Posterior cingulate gyrus (tissue), 11 donors: ENCODE measurements around the gene FHDC1.

Experiments used
- DNase-seq, 10 donors: peaks; one replicate each; pipeline versions ENCODE4 v3.0.0 to v3.0.0-alpha.2; 2020 to 2021; ENCODE audit warnings: mixed read lengths in 3 of 10
- intact Hi-C: fragments of 100-400 bp; cut with DNase I; formaldehyde crosslinking; loops from one replicate; pipeline ENCODE4 v1.15.1; 2023

Gene FHDC1

GRCh38 chr4:152936446-152937335 is 568 bp downstream of the FHDC1 start:
- intact Hi-C loops: no loop called here
- peak in 7 of 10 donors; percentile 12 to 92 (median 16) for DNase-seq

DNA sequence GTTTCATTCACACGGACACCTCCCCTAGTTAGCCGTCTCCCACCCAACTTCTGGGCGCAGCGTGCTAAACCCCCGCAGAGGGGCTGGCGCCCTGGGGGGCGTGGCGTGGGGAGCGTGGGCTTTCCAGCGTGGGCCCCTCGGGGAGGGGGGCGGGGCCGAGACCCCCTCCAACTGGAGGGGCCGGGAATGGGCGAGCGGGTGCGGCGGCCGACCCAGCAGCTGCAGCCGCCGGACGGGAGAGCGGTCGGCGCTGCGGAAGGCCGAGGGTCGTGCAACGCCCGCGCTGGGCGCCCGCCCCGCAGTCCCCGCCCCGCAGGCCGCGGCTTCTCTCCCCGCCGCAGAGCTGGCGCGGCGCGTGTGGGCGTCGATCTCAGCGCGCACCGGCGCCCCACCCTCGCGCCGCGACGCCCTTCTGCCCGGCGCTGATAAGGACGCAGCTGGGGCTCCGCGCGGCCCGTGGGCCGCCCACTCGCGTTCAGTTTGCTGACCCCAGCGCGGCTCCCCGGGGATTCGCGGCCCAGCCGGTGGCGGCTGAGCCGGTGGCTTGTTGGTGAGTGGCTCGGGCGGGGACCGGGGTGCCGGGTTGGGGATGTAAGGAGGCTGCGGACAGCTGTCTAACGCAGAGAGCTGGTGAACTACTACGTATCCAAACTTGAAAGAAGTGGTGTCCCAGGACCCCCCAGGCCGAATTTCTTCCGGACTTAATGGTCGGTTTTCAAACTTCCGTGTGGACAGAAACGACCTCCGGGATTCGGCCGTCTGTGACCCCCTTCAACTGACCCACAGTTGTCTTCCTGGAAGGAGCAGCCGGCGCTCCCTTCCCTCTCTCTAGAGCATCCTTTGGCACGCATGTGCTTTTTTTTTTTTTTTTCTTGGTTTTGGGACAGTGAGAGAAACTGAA is 1.5 kb downstream of the FHDC1 start:
- intact Hi-C loops: no loop called here
- peak in 7 of 10 donors; percentile 11 to 83 (median 30) for DNase-seq

DNA sequence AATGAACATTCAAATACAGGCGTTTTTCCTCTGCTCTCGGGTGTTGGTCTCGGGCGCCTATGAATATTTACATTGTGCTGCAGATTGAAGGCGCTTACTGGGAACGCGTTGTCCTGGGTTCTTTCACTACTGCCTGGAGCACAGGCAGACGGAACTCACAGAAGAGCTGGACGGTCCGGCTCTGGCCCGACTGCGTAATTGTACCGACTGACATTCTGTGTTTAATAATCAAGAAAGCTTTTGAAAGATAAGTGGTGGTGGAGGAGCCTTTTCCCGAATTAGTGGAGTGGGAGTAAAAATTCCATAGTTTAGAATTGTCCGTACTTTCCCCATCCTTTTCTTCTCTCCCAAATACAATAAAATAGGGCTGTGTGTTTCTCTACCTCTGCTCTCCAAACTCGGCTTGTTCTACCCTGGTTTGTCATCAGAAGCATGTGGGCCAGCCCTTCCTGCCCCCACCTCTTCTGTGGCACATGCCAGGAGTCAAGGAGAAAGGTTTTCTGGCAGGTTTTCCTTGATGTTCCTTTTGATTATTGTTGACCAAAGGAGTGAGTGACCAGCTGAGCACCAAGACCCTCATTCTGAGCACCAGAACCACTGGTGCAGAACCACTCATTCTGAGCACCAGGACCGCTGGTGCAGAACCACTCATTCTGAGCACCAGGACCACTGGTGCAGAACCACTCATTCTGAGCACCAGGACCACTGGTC is 2.3 kb downstream of the FHDC1 start:
- intact Hi-C loops: no loop called here
- DNase-seq: peak in 1 of 10 donors; percentile 27

- no peak for DNase-seq
- intact Hi-C loops: no loop called here
Observed at GRCh38 chr4:152939621-152940020, 3.5 kb downstream of the FHDC1 start.

GRCh38 chr4:152940461-152940860 is 4.3 kb downstream of the FHDC1 start:
- intact Hi-C loops: no loop called here
- DNase-seq: no peak

GRCh38 chr4:152941411-152941810 is 5.3 kb downstream of the FHDC1 start:
- no peak for DNase-seq
- intact Hi-C loops: no loop called here

DNA sequence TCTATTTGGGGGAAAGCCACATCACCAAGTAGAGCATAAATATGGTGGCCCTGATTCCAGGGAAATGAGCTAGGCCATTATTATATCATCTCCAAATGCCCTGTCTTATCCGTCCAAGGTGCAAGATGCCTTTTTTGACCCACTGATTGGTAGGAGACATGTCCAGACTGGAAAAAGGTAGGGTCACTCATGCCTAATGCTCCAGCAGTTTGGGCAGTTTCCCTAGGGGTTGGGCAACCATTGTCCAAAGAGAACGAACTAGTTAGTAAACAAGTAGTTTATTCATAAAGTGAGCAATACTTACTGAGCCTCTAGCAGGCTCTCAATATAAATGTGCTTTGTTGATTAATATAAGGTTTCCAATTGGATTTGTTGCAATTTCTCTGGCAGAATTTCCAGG is 6.2 kb downstream of the FHDC1 start:
- DNase-seq: no peak
- intact Hi-C loops: no loop called here

DNA sequence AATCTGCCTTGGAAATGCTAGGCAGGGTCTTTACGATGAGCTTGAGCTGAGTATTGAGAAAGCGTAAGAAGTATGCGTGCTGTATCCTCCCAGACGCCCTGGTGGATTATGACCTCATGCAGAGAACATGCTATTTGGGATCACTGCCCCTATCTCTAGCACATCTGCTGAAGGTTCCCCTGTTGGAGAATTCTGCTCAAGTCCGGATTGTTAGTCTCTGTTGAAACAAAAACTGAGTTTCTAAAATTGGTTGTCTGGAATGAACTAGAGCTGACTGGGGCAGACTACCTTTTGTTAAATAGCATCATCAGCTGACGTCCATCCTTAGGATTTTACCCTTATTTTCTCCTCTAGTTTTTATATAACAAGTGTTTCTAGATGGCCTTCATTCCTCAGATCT is 7.5 kb downstream of the FHDC1 start:
- no peak for DNase-seq
- intact Hi-C loops: no loop called here

GRCh38 chr4:152944666-152945320 is 8.7 kb downstream of the FHDC1 start:
- intact Hi-C loops: no loop called here
- no peak for DNase-seq

DNA sequence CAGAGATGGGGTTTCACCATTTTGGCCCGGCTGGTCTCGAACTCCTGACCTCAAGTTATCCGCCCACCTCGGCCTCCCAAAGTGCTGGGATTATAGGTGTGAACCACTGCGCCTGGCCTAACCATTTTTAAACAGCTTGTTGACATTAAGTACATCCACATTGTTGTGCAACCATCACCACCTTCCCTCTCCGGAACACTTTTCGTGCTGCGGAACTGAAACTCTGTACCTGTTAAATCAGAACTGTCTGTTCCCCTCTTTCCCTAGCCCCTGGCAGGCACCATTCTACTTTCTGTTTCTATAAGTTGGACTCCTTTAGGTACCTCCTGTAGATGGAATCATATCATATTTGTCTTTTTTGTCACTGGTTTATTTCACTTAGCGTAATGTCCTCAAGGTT is 9.5 kb downstream of the FHDC1 start:
- intact Hi-C loops: no loop called here
- DNase-seq: no peak

- intact Hi-C loops: no loop called here
Observed at GRCh38 chr4:152946446-152946845, 10.3 kb downstream of the FHDC1 start.

DNA sequence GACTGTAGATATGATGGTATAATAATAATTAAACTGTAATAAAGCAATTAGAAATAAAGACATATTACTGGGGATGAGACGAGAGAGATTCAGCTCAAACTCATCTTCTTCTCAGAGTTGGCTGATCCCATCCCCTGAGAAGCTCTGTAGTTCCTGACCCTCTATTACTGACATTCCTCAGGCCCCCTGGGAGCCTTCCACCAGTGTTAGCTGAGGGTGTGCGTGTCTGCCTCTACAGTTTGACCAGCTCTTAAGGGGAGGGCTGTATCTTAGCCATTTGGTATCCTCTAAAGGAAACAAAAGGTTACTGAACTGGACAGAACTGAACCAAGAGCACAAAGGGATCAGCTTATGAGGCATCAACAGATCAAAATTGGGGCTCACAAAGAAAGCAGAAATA is 11.2 kb downstream of the FHDC1 start:
- no peak for DNase-seq
- intact Hi-C loops: no loop called here

More at GRCh38 chr4:152946446-152946845, 10.3 kb downstream of the FHDC1 start:
- DNase-seq: no peak

- intact Hi-C loops: no loop called here
- DNase-seq: no peak
Observed at GRCh38 chr4:152949930-152950329, 13.8 kb downstream of the FHDC1 start.

GRCh38 chr4:152950402-152951274 is 14.5 kb downstream of the FHDC1 start:
- intact Hi-C loops: no loop called here
- no peak for DNase-seq

- no peak for DNase-seq
- intact Hi-C loops: no loop called here
Observed at GRCh38 chr4:152951348-152951747, 15.2 kb downstream of the FHDC1 start.

- no peak for DNase-seq
- intact Hi-C loops: no loop called here
Observed at GRCh38 chr4:152953514-152953913, 17.4 kb downstream of the FHDC1 start.

DNA sequence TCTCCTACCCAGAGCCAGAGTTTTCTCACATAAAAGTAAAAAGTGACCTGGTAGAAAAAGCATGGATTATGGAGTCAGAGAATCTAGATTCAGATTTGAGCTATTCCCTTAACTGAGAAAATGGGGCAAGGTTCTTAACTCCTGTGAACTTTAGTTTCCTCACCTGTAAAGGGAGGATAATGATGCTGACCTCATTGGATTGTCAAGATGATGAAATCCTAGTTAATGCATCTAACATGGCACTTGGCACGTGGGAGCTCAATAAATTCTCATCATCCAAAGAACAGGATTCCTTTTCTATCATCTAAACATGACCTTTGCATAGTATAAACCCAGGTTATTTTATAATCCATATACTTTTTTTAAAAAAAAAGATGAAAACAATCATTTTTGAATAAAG is 18.6 kb downstream of the FHDC1 start:
- no peak for DNase-seq
- intact Hi-C loops: no loop called here

GRCh38 chr4:152956147-152956546 is 20.0 kb downstream of the FHDC1 start:
- no peak for DNase-seq
- intact Hi-C loops: no loop called here
